Esophagus (tissue), 2 donors: ENCODE measurements around the gene RIT1. TPM values are rescaled to one million over a fixed set of nuclear protein-coding genes. Genes with fewer than 3 reads are reported as not detected.

Experiments
- H3K27ac ChIP-seq, 2 donors: one replicate each; pipeline ENCODE4 v1.5.1; 2013; ENCODE audit warnings: low read depth in 2 of 2, mild to moderate bottlenecking in 2 of 2, inconsistent platforms in 1 of 2, low read length in 1 of 2, moderate library complexity in 1 of 2
- H3K27me3 ChIP-seq, 2 donors: one replicate each; pipeline ENCODE4 v1.6.1; 2013; ENCODE audit warnings: low read length in 2 of 2, control low read depth in 1 of 2, mild to moderate bottlenecking in 1 of 2; ENCODE audit not compliant: insufficient read depth in 2 of 2, control insufficient read depth in 1 of 2
- H3K36me3 ChIP-seq, 2 donors: one replicate each; pipeline ENCODE4 v1.6.1; 2013; ENCODE audit warnings: low read length in 1 of 2; ENCODE audit not compliant: control insufficient read depth in 2 of 2, insufficient read depth in 2 of 2
- H3K4me1 ChIP-seq, 2 donors: one replicate each; pipeline ENCODE4 v1.6.1; 2013; ENCODE audit warnings: low read length in 1 of 2; ENCODE audit not compliant: control insufficient read depth in 2 of 2, insufficient read depth in 2 of 2
- H3K4me3 ChIP-seq, 2 donors: one replicate each; pipeline ENCODE4 v1.5.1; 2013; ENCODE audit warnings: low read length in 2 of 2, mild to moderate bottlenecking in 2 of 2, low read depth in 1 of 2, moderate library complexity in 1 of 2
- H3K9me3 ChIP-seq, 2 donors: one replicate each; pipeline ENCODE4 v1.6.1; 2013; ENCODE audit warnings: mild to moderate bottlenecking in 2 of 2, low read depth in 1 of 2, low read length in 1 of 2, moderate library complexity in 1 of 2; ENCODE audit not compliant: control insufficient read depth in 2 of 2, insufficient read depth in 1 of 2
- WGBS, 2 donors: extraction: QIAGEN DNeasy Blood & Tissue Kit; methylation state at CpG; one replicate each; pipeline ENCODE4 v1.1.7; 2013; 5-methylcytosine and 5-hydroxymethylcytosine counted together
- polyA plus RNA-seq, 2 donors: library from polyadenylated mRNA; stranded (reverse); fragments of 200-250 nt; gene quantifications; one replicate each; pipeline ENCODE4 v1.2.3, GENCODE V29; 2013
- donor health status: healthy with polysubstance abuse.
- donor health status: Bipolar disorder and iron deficiency.

The RIT1 gene
- 10 to 100 TPM; 23.4 to 29.7 TPM for polyA plus RNA-seq

GRCh38 chr1:155911156-155912055 is at the start of gene RIT1:
TSS of gene RIT1 (minus strand) at chr1:155911349. CDS start at chr1:155910761, 588 bp downstream.
- Histone ChIP-seq H3K36me3 (peaks cover 0 to 3% of the 10 kb centered on the region in 2 donors), H3K9me3 (no peaks in the 10 kb centered on the region), H3K4me3 (peak within 1 kb of the TSS; percentile 61 to 93), H3K27me3 (no peaks in the 10 kb centered on the region), H3K27ac (peak within 1 kb of the TSS; percentile 88 to 96), H3K4me1 (no peaks in the 10 kb centered on the region)
- WGBS, 2 donors: 6% methylated on average over 34 of the region's 34 CpGs

- no peaks in the 10 kb centered on the region for H3K27me3 ChIP-seq
- peaks cover 24 to 45% of the 10 kb centered on the region in 2 donors for H3K36me3 ChIP-seq
- no peak overlapping the region for H3K4me3 ChIP-seq
- no peaks in the 10 kb centered on the region for H3K9me3 ChIP-seq
- 78 to 79% methylated on average over 3 of the region's 3 CpGs for WGBS, 2 donors
- peaks cover 0 to 3% of the 10 kb centered on the region in 2 donors for H3K4me1 ChIP-seq
- peak overlapping the region; percentile 47 to 81 for H3K27ac ChIP-seq
Measured at GRCh38 chr1:155960081-155960745, 49.1 kb upstream of the RIT1 start.

- H3K27ac ChIP-seq: no peak overlapping the region
- H3K27me3 ChIP-seq: no peaks in the 10 kb centered on the region
- H3K36me3 ChIP-seq: peaks cover 21 to 40% of the 10 kb centered on the region in 2 donors
- H3K4me3 ChIP-seq: no peak overlapping the region
- no peaks in the 10 kb centered on the region for H3K4me1 ChIP-seq
- no peaks in the 10 kb centered on the region for H3K9me3 ChIP-seq
- 91 to 93% methylated on average over 12 of the region's 12 CpGs for WGBS, 2 donors
Measured at GRCh38 chr1:155957411-155957915, 46.3 kb upstream of the RIT1 start.

- 98% methylated on average over 3 of the region's 3 CpGs for WGBS, 2 donors
- Histone ChIP-seq H3K9me3 (no peaks in the 10 kb centered on the region), H3K27me3 (no peaks in the 10 kb centered on the region), H3K4me1 (no peaks in the 10 kb centered on the region), H3K36me3 (peaks cover 19 to 46% of the 10 kb centered on the region in 2 donors), H3K27ac (no peak overlapping the region), H3K4me3 (no peak overlapping the region)
Measured at GRCh38 chr1:155954645-155955044, 43.5 kb upstream of the RIT1 start.

- Histone ChIP-seq H3K36me3 (peaks cover 11 to 38% of the 10 kb centered on the region in 2 donors), H3K4me3 (no peak overlapping the region), H3K27ac (no peak overlapping the region), H3K9me3 (no peaks in the 10 kb centered on the region), H3K4me1 (no peaks in the 10 kb centered on the region), H3K27me3 (no peaks in the 10 kb centered on the region)
- WGBS, 2 donors: 88 to 93% methylated on average over 13 of the region's 13 CpGs
Measured at GRCh38 chr1:155952505-155952890, 41.3 kb upstream of the RIT1 start.

- Histone ChIP-seq H3K4me1 (no peaks in the 10 kb centered on the region), H3K27me3 (no peaks in the 10 kb centered on the region), H3K4me3 (no peak overlapping the region), H3K9me3 (no peaks in the 10 kb centered on the region), H3K36me3 (peaks cover 8 to 35% of the 10 kb centered on the region in 2 donors), H3K27ac (no peak overlapping the region)
- WGBS, 2 donors: 75 to 87% methylated on average over 6 of the region's 6 CpGs
Measured at GRCh38 chr1:155951753-155952504, 40.8 kb upstream of the RIT1 start.

GRCh38 chr1:155950829-155951228 is 39.7 kb upstream of the RIT1 start:
- no peaks in the 10 kb centered on the region for H3K27me3 ChIP-seq
- no peak overlapping the region for H3K4me3 ChIP-seq
- peaks cover 8 to 39% of the 10 kb centered on the region in 2 donors for H3K36me3 ChIP-seq
- 96% methylated on average over 27 of the region's 27 CpGs for WGBS, 2 donors
- no peaks in the 10 kb centered on the region for H3K4me1 ChIP-seq
- H3K9me3 ChIP-seq: no peaks in the 10 kb centered on the region
- no peak overlapping the region for H3K27ac ChIP-seq

- no peak overlapping the region for H3K27ac ChIP-seq
- peaks cover 0 to under 1% of the 10 kb centered on the region in 2 donors for H3K4me1 ChIP-seq
- no peak overlapping the region for H3K4me3 ChIP-seq
- H3K36me3 ChIP-seq: peaks cover 8 to 37% of the 10 kb centered on the region in 2 donors
- H3K9me3 ChIP-seq: no peaks in the 10 kb centered on the region
- 91 to 93% methylated on average over 8 of the region's 8 CpGs for WGBS, 2 donors
- H3K27me3 ChIP-seq: no peaks in the 10 kb centered on the region
Measured at GRCh38 chr1:155947741-155948140, 36.6 kb upstream of the RIT1 start.

- no peaks in the 10 kb centered on the region for H3K27me3 ChIP-seq
- H3K36me3 ChIP-seq: peaks cover 8 to 32% of the 10 kb centered on the region in 2 donors
- H3K4me1 ChIP-seq: peaks cover 0 to 5% of the 10 kb centered on the region in 2 donors
- H3K4me3 ChIP-seq: no peak overlapping the region
- 66 to 85% methylated on average over 3 to 4 of the region's 4 CpGs for WGBS, 2 donors
- no peak overlapping the region for H3K27ac ChIP-seq
- no peaks in the 10 kb centered on the region for H3K9me3 ChIP-seq
Measured at GRCh38 chr1:155947292-155947691, 36.1 kb upstream of the RIT1 start.
